ENCODE measurements around the gene LENG9. TPM values are rescaled to one million over a fixed set of nuclear protein-coding genes. Genes with fewer than 3 reads are reported as not detected.
"Not testable (repeated sequence)": the region's sequence is repeated elsewhere in the genome, so short reads cannot be mapped to it uniquely, and the experiment has no call there.

LENG9 gene
- total RNA-seq, 4 donors from 2014 or later: 4.5 to 9.2 (median 6.5) TPM

GRCh38 chr19:54451331-54451871 lies 12.2 kb downstream of the LENG9 start:
- 62 to 64% methylated on average over 9 of the region's 9 CpGs for WGBS, 2 donors
- no peak for TF ChIP-seq POLR2A (IDR thresholded peaks at IDR 0.05)
- TF ChIP-seq, protein P1, sequence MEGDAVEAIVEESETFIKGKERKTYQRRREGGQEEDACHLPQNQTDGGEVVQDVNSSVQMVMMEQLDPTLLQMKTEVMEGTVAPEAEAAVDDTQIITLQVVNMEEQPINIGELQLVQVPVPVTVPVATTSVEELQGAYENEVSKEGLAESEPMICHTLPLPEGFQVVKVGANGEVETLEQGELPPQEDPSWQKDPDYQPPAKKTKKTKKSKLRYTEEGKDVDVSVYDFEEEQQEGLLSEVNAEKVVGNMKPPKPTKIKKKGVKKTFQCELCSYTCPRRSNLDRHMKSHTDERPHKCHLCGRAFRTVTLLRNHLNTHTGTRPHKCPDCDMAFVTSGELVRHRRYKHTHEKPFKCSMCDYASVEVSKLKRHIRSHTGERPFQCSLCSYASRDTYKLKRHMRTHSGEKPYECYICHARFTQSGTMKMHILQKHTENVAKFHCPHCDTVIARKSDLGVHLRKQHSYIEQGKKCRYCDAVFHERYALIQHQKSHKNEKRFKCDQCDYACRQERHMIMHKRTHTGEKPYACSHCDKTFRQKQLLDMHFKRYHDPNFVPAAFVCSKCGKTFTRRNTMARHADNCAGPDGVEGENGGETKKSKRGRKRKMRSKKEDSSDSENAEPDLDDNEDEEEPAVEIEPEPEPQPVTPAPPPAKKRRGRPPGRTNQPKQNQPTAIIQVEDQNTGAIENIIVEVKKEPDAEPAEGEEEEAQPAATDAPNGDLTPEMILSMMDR (IDR thresholded peaks at IDR 0.05): no peak
- H3K4me3 ChIP-seq (ENCODE audit: low read depth, poor library complexity, severe bottlenecking): no peak overlapping the region
- DNase-seq (ENCODE audit: low spot score in 2 of 2): peak in 1 of 2 donors; percentile 79
- intact Hi-C loops (cut with DNase I; ENCODE audit: low total_unique reads): no loop called here

- TF ChIP-seq, protein P1 (IDR thresholded peaks at IDR 0.05): no peak
- TF ChIP-seq POLR2A (IDR thresholded peaks at IDR 0.05): no peak
- peak overlapping the region; percentile 88 for H3K4me3 ChIP-seq (ENCODE audit: low read depth, poor library complexity, severe bottlenecking)
- no peak for DNase-seq (ENCODE audit: low spot score in 2 of 2)
- WGBS, 2 donors: 0 to 1% methylated on average over 21 of the region's 21 CpGs
- intact Hi-C loops (cut with DNase I; ENCODE audit: low total_unique reads): no loop called here
Observed at GRCh38 chr19:54449701-54450069, 13.9 kb downstream of the LENG9 start.

- H3K4me3 ChIP-seq (ENCODE audit: low read depth, poor library complexity, severe bottlenecking): peak within 1 kb of the TSS; percentile 88
- intact Hi-C loops (cut with DNase I; ENCODE audit: low total_unique reads): no loop called here
- DNase-seq (ENCODE audit: low spot score in 2 of 2): peak; percentile 97 to 100
- TF ChIP-seq, protein P1 (IDR thresholded peaks at IDR 0.05): peak in 1 of 3 donors; percentile 28
- TF ChIP-seq POLR2A (IDR thresholded peaks at IDR 0.05): peak in 1 of 2 donors; percentile 87
- 0 to 1% methylated on average over 37 to 43 of the region's 96 CpGs for WGBS, 2 donors
Observed at GRCh38 chr19:54448774-54449700, 14.5 kb downstream of the LENG9 start, which contains the start of gene LENG8. TSS of gene LENG8 (plus strand) at chr19:54449199. CDS start at chr19:54451345, 2,146 bp downstream.

DNA sequence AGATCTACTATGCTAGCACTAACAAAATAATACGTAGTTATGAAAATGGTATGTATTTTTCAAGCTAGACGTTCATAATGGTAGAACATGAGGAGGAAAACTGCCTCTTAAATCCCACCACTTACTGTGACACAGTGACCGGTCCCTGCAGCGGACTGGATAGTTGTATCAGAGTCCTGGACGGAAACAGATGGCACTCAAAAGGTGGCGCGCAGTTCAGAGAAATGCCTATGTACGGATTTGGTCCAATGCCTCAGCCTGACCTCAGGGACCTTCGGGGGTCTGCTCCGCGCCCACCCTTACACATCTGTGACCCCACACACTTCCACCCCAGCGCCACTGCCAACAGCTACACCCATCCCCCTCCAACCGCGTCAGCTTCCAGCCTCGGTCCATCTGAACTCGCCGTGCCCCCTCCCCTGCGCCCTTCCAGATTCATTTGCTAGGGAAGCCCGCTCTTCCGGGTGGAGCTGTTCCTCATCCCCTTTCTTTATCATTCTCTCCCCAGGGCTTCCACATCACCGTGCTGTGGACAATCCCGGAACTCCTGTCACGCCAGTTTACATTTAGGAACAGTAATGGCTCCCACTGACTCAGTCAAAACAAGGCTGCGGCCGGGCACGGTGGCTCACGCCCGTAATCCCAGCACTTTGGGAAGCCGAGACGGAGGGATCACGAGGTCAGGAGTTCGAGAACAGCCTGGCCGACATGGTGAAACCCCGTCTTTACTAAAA lies 15.4 kb downstream of the LENG9 start:
- TF ChIP-seq, protein P1 (IDR thresholded peaks at IDR 0.05): no peak
- no peak for TF ChIP-seq POLR2A (IDR thresholded peaks at IDR 0.05)
- DNase-seq (ENCODE audit: low spot score in 2 of 2): peak in 1 of 2 donors; percentile 93
- intact Hi-C loops (cut with DNase I; ENCODE audit: low total_unique reads): no loop called here
- peak overlapping the region; percentile 74 for H3K4me3 ChIP-seq (ENCODE audit: low read depth, poor library complexity, severe bottlenecking)
- 1% methylated on average over 34 of the region's 34 CpGs for WGBS, 2 donors

- intact Hi-C loops (cut with DNase I; ENCODE audit: low total_unique reads); DNase-seq (ENCODE audit: low spot score in 2 of 2); H3K4me3 ChIP-seq (ENCODE audit: low read depth, poor library complexity, severe bottlenecking): not testable (repeated sequence)
- WGBS, 2 donors: 85 to 89% methylated on average over 15 of the region's 15 CpGs
Observed at GRCh38 chr19:54446349-54446748, 17.2 kb downstream of the LENG9 start.

DNA sequence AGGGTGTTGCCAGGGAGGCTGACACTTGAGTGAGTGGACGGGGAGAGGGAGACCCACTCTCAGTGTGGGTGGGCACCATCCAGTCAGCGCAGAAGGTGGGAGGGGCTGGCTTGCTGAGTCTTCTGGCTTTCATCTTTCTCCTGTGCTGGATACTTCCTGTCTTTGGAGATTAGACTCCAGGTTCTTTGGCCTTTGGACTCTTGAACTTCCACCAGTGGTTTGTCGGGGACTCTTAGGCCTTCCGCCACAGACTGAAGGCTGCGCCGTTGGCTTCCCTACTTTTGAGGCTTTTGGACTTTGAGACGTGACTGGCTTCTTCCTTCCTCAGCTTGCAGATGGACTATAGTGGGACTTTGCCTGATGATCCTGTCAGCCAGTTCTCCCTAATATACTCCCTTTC lies 18.8 kb downstream of the LENG9 start:
- intact Hi-C loops (cut with DNase I; ENCODE audit: low total_unique reads): no loop called here
- H3K4me3 ChIP-seq (ENCODE audit: low read depth, poor library complexity, severe bottlenecking): no peak overlapping the region
- TF ChIP-seq, protein P1 (IDR thresholded peaks at IDR 0.05): no peak
- TF ChIP-seq POLR2A (IDR thresholded peaks at IDR 0.05): no peak
- WGBS, 2 donors: 81 to 87% methylated on average over 7 of the region's 7 CpGs
- DNase-seq (ENCODE audit: low spot score in 2 of 2): no peak

Measured in lower leg skin (tissue), 4 donors.